HG02759 (cell line): ENCODE measurements around the gene KRTAP5-1.

Experiments
- ATAC-seq: cut with Tn5 transposase; IDR thresholded peaks from one replicate; pipeline ENCODE4 v1.9.1; 2021; ENCODE audit warnings: mild to moderate bottlenecking, moderate library complexity; ENCODE audit not compliant: unreplicated experiment

KRTAP5-1 gene

GRCh38 chr11:1546536-1547466 lies 38.3 kb downstream of the KRTAP5-1 start:
- no peak for ATAC-seq

GRCh38 chr11:1546077-1546535 lies 39.0 kb downstream of the KRTAP5-1 start:
- ATAC-seq = no peak

- ATAC-seq = no peak
Measured at GRCh38 chr11:1545432-1545831, 39.7 kb downstream of the KRTAP5-1 start.

- no peak for ATAC-seq
Measured at GRCh38 chr11:1544536-1544935, 40.5 kb downstream of the KRTAP5-1 start.

GRCh38 chr11:1543606-1544263 lies 41.3 kb downstream of the KRTAP5-1 start:
- ATAC-seq = no peak

- ATAC-seq = no peak
Measured at GRCh38 chr11:1542267-1542666, 42.8 kb downstream of the KRTAP5-1 start.

- ATAC-seq = no peak
Measured at GRCh38 chr11:1541474-1542204, 43.4 kb downstream of the KRTAP5-1 start.

GRCh38 chr11:1540074-1540473 lies 45.0 kb downstream of the KRTAP5-1 start:
- no peak for ATAC-seq

GRCh38 chr11:1538153-1538552 lies 46.9 kb downstream of the KRTAP5-1 start:
- no peak for ATAC-seq

- no peak for ATAC-seq
Measured at GRCh38 chr11:1536065-1536843, 48.8 kb downstream of the KRTAP5-1 start.

GRCh38 chr11:1534682-1535081 lies 50.4 kb downstream of the KRTAP5-1 start:
- ATAC-seq = no peak
